Sigmoid colon (tissue), 7 donors: ENCODE measurements around the gene SH3PXD2B. TPM values are rescaled to one million over a fixed set of nuclear protein-coding genes. Genes with fewer than 3 reads are reported as not detected.

ENCODE experiments used
- DNase-seq: peaks from one replicate; pipeline ENCODE4 v3.0.0-alpha.2; 2019
- H3K27ac ChIP-seq, 4 donors: fragments of 200-600 bp; sonication (generic); one replicate each; pipeline ENCODE4 v1.5.1; 2016 to 2019; ENCODE audit warnings: mild to moderate bottlenecking in 1 of 4
- H3K27me3 ChIP-seq, 3 donors: fragments of 200-600 bp; sonication (generic); one replicate each; pipeline ENCODE4 v1.5.1; 2019; ENCODE audit warnings: mild to moderate bottlenecking in 1 of 3
- H3K36me3 ChIP-seq, 4 donors: fragments of 200-600 bp; sonication (generic); one replicate each; pipeline ENCODE4 v1.5.1; 2016 to 2019
- H3K4me1 ChIP-seq, 4 donors: fragments of 200-600 bp; sonication (generic); one replicate each; pipeline ENCODE4 v1.5.1; 2017 to 2019
- H3K4me3 ChIP-seq, 4 donors: fragments of 200-600 bp; sonication (generic); one replicate each; pipeline ENCODE4 v1.5.1; 2017 to 2019; ENCODE audit warnings: mild to moderate bottlenecking in 2 of 4, moderate library complexity in 1 of 4
- H3K9me3 ChIP-seq, 4 donors: fragments of 200-600 bp in 3 of 4; sonication (generic) in 3 of 4; one replicate each; pipeline versions ENCODE4 v1.5.1 to v1.6.1; 2013 to 2019
- CTCF ChIP-seq, 4 experiments: fragments of 450-650 bp in 3 of 4; fragments of 200-600 bp in 1 of 4; IDR thresholded peaks; one replicate each; pipeline ENCODE4 v1.5.1; 2016 to 2019; ENCODE audit warnings: antibody characterized with exemption in 4 of 4, mild to moderate bottlenecking in 3 of 4, moderate library complexity in 2 of 4
- EP300 ChIP-seq, 4 donors: sonication (generic); formaldehyde crosslinking; IDR thresholded peaks; one replicate each; pipeline ENCODE4 v1.6.1; 2017; ENCODE audit warnings: antibody characterized with exemption in 4 of 4
- POLR2A ChIP-seq, 2 donors: fragments of 450-650 bp; IDR thresholded peaks; one replicate each; pipeline ENCODE4 v1.6.1; 2016; ENCODE audit warnings: antibody characterized with exemption in 2 of 2, mild to moderate bottlenecking in 2 of 2, moderate library complexity in 2 of 2
- POLR2AphosphoS5 ChIP-seq, 4 donors: sonication (generic); formaldehyde crosslinking; IDR thresholded peaks; one replicate each; pipeline ENCODE4 v1.6.1; 2017; ENCODE audit warnings: antibody characterized with exemption in 4 of 4
- WGBS, 2 donors: extraction: QIAGEN DNeasy Blood & Tissue Kit; methylation state at CpG; one replicate each; pipeline ENCODE4 v1.1.7; 2013; 5-methylcytosine and 5-hydroxymethylcytosine counted together
- intact Hi-C: fragments of 100-400 bp; cut with DNase I; formaldehyde crosslinking; loops from one replicate; pipeline ENCODE4 v1.15.1; 2023
- polyA plus RNA-seq, 3 donors: library from polyadenylated mRNA; stranded (reverse); fragments of 200-250 nt; gene quantifications; one replicate each; pipeline ENCODE4 v1.2.3, GENCODE V29; 2013
- total RNA-seq, 4 donors: library from RNA; depleted of rRNA; stranded (reverse); fragments of >200 nt; gene quantifications; one replicate each; pipeline ENCODE4 v1.1.0, GENCODE V29; 2016
- donor health status: healthy with polysubstance abuse.
- donor health status: Bipolar disorder and iron deficiency.
- donor health status: healthy.

SH3PXD2B gene
- total and polyA plus RNA-seq, 7 donors, result 3.6 to 45.7 (median 19.3) TPM

DNA sequence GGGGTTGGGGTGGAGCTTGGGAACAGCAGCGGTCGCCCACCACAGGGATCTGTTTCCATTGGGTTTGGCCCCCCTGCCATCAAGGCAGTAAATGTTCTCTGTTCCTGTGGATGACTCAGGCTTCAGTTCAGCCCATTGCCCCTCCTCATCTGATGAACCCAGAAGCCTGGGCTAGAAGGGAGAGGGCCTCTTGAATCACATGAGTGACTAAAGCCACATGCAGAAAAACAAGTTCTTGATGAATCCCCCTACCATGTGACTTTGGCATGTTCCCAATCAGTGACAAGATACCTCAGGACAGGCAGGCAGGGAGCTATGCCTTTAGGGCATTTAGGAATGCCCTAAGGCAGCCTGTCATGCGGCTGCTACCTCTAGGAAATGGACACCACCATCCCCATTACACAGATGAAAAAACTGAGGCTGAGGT lies 2.5 kb downstream of the SH3PXD2B start:
- Histone ChIP-seq H3K36me3 (no peaks in the 10 kb centered on the region), H3K4me1 (peaks cover 0 to 78% (median 62%) of the 10 kb centered on the region in 4 donors), H3K27me3 (no peaks in the 10 kb centered on the region), H3K9me3 (no peaks in the 10 kb centered on the region), H3K4me3 (peak overlapping the region in 2 of 4 donors; percentile 86 to 93), H3K27ac (peak overlapping the region; percentile 85 to 97 (median 95))
- WGBS, 2 donors, result 81% methylated on average over 3 of the region's 3 CpGs
- peak in 3 of 4 donors; percentile 20 to 79 (median 33) for TF ChIP-seq POLR2AphosphoS5 (IDR thresholded peaks at IDR 0.05)
- no peak for TF ChIP-seq CTCF (IDR thresholded peaks at IDR 0.05)
- DNase-seq, result peak; percentile 87
- intact Hi-C loops, result loop anchor here (2.0 to 10.0 kb wide), 8 partner anchors 31 to 603 kb away; partner anchors contain the start of genes CREBRF, STK10 and UBTD2

DNA sequence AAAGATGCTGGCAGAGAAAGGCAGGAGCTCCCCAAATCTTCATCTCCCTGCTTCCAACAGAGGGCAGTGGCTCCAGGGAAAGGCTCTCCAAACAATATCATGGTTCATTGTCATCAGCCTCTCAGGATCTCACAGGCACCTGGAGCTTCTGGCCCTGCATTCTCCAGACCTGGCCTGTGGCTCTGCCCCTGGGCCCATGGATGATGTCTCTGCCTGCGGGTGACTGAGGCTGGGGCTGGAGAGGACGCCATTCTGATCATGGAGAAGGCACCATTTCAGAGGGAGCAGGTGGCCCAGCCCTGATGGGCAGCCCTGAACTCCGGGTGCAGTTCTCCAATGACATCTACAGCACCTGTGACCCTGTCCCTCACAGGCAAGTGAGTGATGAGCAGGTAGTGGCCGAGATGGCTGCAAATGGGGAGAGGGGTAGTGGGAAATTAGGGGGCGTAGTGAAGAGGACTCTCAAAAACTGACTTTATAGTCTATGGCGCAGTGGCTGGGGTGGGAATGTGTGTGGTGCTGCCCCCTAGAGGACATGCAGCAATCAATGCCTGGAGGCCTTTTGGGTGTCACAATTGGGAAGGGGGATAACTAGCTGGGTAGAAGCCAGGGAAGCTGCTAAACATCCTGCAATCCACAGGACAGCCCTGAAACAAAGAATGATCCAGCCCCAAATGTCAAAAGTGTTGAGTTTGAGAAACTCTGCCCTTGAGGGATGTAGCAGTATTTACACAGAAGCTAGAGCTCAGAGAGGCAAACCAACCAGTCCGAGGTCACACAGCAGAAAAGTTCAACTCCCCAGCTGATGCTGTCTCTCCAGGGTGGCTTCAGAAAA lies 3.2 kb downstream of the SH3PXD2B start:
- DNase-seq, result peak; percentile 81
- no peaks in the 10 kb centered on the region for H3K9me3 ChIP-seq
- no peaks in the 10 kb centered on the region for H3K27me3 ChIP-seq
- peaks cover 0 to 79% (median 66%) of the 10 kb centered on the region in 4 donors for H3K4me1 ChIP-seq
- intact Hi-C loops, result loop anchor here (5.0 to 10.0 kb wide), 4 partner anchors 169 to 604 kb away; partner anchors contain the start of genes CREBRF, STK10 and UBTD2
- TF ChIP-seq POLR2A (IDR thresholded peaks at IDR 0.05) (no peak), CTCF (IDR thresholded peaks at IDR 0.05) (peak; percentile 53 to 73 (median 64))
- H3K27ac ChIP-seq, result peak overlapping the region; percentile 85 to 97 (median 95)
- 81 to 87% methylated on average over 7 of the region's 7 CpGs for WGBS, 2 donors
- H3K4me3 ChIP-seq, result peak overlapping the region in 2 of 4 donors; percentile 10 to 86
- no peaks in the 10 kb centered on the region for H3K36me3 ChIP-seq

- Histone ChIP-seq H3K27ac (peak overlapping the region in 3 of 4 donors; percentile 95 to 97 (median 95)), H3K27me3 (no peaks in the 10 kb centered on the region), H3K4me1 (peaks cover 0 to 79% (median 69%) of the 10 kb centered on the region in 4 donors), H3K4me3 (peak overlapping the region in 2 of 4 donors; percentile 10 to 86), H3K36me3 (no peaks in the 10 kb centered on the region), H3K9me3 (no peaks in the 10 kb centered on the region)
- TF ChIP-seq CTCF (IDR thresholded peaks at IDR 0.05) (no peak), EP300 (IDR thresholded peaks at IDR 0.05) (no peak), POLR2A (IDR thresholded peaks at IDR 0.05) (no peak), POLR2AphosphoS5 (IDR thresholded peaks at IDR 0.05) (no peak)
- WGBS, 2 donors, result 89 to 90% methylated on average over 6 of the region's 6 CpGs
- peak; percentile 61 for DNase-seq
- intact Hi-C loops, result loop anchor here (5.0 to 10.0 kb wide), 4 partner anchors 168 to 604 kb away; partner anchors contain the start of genes CREBRF, STK10 and UBTD2
Measured at GRCh38 chr5:172450453-172450852, 3.9 kb downstream of the SH3PXD2B start.

DNA sequence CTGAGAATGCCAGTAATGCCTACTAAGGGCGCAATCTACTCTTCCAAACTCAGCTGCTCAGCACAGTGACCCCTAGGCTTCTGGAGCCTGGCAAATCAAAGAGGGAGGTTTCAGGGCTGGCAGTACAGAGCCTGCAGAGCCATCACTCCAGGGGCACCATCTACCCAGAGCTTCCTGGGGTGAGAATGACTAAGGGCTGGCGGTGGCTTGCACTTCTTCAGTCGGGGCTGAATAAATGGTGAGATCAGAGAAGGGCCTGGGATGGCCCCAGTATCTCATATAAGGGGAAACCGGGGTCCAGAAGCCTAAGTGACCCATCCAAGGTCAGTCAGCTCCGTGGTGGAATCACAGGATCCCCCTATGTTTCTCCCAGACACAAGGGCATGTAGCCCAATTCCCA lies 5.3 kb downstream of the SH3PXD2B start:
- intact Hi-C loops, result no loop called here
- Histone ChIP-seq H3K4me1 (peaks cover 0 to 85% (median 75%) of the 10 kb centered on the region in 4 donors), H3K9me3 (no peaks in the 10 kb centered on the region), H3K27me3 (no peaks in the 10 kb centered on the region), H3K4me3 (no peak overlapping the region), H3K27ac (peak overlapping the region in 2 of 4 donors; percentile 0 to 95), H3K36me3 (no peaks in the 10 kb centered on the region)
- 85 to 86% methylated on average over 5 of the region's 5 CpGs for WGBS, 2 donors
- DNase-seq, result no peak
- TF ChIP-seq CTCF (IDR thresholded peaks at IDR 0.05) (no peak), POLR2AphosphoS5 (IDR thresholded peaks at IDR 0.05) (no peak)
